GM12873 (cell line): ENCODE results near the gene CELA3B.

Experiments
- TF ChIP-seq, protein P1 (sequence below): IDR thresholded peaks from 2 replicates; pipeline ENCODE4 v1.5.1; 2012; ENCODE audit warnings: low read depth, mild to moderate bottlenecking, moderate library complexity, low read length, control low read depth; ENCODE audit not compliant: insufficient read depth; ENCODE audit errors: missing control alignments

The CELA3B gene

DNA sequence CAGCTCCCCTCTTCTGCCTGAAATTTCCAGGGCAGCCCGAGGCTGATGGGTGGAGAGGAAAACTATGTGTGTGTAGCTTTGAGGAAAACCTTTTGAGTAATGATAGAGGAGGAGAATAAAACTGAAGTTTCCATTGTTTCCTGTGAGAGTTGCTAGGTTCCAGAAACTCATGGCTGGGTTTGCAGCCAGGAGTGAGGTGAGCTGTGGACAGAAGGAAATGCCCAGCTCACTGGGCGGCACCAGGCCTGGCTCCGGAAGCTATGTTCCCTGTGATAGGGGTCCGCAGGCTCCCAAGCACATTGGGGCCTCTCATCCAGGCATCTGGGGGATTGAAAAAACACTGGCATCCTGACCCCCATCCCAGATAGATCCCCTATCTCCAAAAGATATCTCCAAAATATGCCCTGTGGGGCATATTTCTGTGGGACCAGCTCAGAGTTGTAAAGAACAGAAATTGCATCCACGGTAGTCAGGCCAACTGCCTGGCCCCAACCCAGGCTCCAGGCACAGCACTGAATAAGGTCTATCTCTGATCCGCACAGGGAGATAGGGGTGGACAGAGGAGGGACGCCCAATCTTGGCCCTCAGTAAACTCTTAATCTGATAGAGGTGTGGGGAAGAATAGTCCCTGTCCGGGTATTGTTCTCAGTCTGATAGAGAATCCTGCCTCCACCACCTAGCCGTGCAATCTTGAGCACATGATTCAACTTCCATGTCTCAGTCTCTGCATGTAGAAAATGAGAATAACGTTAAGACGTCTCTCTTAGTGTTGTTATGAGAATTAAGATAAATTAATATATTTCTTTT lies 37.9 kb upstream of the CELA3B start:
- TF ChIP-seq, protein P1, sequence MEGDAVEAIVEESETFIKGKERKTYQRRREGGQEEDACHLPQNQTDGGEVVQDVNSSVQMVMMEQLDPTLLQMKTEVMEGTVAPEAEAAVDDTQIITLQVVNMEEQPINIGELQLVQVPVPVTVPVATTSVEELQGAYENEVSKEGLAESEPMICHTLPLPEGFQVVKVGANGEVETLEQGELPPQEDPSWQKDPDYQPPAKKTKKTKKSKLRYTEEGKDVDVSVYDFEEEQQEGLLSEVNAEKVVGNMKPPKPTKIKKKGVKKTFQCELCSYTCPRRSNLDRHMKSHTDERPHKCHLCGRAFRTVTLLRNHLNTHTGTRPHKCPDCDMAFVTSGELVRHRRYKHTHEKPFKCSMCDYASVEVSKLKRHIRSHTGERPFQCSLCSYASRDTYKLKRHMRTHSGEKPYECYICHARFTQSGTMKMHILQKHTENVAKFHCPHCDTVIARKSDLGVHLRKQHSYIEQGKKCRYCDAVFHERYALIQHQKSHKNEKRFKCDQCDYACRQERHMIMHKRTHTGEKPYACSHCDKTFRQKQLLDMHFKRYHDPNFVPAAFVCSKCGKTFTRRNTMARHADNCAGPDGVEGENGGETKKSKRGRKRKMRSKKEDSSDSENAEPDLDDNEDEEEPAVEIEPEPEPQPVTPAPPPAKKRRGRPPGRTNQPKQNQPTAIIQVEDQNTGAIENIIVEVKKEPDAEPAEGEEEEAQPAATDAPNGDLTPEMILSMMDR: no peak

DNA sequence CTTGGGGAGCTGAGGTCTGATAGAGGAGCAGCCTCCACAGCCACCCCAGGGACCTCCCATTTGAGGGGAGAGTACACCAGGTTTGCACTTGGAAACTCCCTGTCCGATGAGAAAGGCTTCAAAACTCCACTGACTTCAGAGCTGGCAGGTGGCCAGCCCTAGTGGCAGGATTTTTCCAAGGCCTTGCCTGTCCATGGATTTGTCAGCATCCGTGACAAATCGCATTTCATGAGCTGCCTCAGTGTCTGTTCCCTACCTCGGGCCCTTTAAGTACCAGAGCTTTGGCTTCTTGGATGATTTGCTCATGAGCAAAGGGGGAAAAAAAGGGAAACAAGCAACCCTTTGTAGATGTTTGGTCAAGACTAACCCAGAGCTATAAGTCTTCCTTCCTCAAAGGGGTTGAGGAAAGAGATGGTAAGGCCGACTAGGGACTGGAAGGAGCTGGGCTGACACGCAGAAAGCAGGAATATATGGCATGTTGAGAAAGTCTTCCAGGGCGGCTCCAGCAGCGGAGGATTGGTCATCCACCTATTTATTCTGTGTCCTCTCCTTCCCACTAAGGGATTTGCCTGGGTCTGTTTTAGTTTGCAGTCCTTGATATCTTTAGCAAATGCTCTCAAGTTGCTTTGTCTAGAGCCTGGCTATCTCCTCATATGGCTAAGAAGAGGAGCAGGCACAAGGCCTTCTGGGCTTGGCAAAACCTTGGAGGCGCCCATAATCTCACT lies 37.0 kb upstream of the CELA3B start:
- TF ChIP-seq, protein P1: no peak

DNA sequence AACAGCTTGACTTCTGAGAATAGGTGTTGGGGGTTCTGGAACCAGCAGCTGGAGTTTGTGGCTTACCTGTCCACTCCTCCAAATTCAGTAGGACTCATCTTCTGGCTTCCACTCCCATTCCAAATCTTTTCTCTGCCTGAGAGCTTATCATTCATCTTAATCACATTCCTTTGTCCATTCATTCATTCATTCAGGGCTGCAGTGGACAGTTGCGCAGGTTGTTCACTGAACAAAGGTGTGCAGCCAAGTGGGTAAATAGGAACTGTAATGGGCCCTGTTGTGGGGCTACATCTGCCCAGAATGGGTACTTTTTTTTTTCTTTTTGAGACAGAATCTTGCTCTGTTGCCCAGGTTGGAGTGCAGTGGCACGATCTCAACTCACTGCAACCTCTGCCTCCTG lies 36.3 kb upstream of the CELA3B start:
- TF ChIP-seq, protein P1: no peak

DNA sequence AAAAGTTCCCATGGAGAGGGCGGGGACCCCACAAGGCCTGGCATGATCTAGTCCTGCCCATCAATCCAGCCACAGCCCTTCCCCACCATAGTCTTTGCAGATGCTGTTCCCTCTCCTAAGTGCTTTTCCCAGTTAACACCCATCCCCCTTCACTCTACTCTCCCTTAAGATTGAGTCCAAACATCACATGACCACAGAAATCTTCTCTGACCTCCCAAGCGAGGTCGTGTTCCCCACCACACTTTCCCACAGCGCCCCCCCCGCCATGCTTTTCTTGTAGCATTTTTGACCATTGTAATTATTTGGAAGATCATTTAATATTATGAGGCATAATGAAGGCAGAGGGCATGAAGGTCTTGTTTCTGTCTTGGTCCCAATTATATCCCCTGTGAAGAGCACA lies 35.5 kb upstream of the CELA3B start:
- TF ChIP-seq, protein P1: no peak

DNA sequence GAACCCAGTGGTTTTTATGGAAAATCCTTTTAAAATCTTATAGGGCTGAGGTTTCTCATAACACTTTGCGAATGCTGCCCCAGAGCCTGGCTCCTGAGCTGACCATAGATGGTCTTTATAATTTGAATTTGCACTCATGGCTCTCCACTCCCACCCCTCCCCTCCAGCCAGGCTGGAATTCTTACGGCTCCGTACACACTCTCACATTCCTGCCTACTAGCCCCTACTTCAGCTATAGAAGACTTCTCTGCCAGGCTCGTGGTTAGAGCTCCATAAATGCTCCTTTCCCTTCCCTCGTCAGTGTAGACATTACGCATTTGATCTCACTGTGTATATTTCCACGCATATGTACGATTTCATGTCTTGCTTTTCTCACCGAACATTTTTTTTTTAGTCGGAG lies 34.4 kb upstream of the CELA3B start:
- TF ChIP-seq, protein P1: no peak

DNA sequence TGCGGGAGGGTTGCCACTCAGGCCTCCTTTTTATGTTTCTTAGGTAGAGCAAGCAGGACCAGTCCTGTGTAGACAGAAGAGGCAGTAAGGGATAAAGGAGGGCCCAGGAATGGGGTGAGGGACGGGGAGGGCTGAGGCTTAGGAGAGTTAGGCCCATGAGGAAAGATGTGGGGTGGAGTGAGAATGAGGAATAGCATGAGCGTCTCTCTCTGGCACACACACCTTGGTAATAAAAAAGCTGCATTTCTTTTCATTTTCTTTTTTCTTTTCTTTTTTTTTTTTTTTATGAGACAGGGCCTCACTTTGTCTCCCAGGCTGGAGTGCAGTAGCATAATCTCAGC lies 32.1 kb upstream of the CELA3B start:
- TF ChIP-seq, protein P1: no peak

DNA sequence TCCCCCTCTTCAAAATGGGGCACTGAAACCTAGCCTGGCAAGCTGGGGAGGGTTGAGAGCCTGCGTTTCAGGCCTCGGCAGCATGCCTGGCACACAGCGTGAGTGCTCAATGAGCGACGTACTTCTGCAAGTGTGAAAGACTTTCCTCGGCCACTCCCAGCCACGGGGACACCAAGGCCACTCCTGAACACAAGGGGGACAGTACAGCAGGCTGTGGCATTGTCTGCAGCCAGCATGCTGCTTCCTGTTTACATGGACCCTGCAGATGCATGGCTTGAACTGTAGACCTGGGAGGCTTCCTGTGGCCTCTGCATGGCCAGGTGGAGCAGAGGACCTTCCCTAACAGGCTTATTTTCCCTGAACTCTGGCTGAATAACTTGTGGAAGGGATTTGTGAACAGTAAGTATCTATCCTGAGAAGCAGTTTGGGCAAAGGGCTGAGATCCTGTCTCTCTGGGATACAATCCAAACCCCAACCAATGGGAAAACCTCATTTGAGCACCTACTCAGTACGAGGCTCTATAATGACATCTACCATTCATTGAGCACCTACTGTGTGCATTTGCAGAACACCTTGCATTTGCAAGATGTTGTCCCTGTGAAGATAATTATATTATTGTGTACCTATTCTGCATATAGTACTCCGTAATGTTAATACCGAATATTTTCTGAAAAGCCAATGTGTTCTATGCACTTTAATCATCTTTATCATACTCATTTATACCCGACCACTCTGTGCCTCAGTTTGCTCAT lies 29.8 kb upstream of the CELA3B start:
- TF ChIP-seq, protein P1: no peak
